Fibroblast of the aortic adventitia (primary cell): ENCODE data around the gene MBOAT2. TPM values are rescaled to one million over a fixed set of nuclear protein-coding genes. Genes with fewer than 3 reads are reported as not detected.
A peak's percentile ranks its signal among the peaks of the same experiment; 100 is the strongest.

Experiments
- DNase-seq: peaks from one replicate; pipeline ENCODE4 v3.0.0-alpha.2; 2010; ENCODE audit warnings: low read depth
- H3K4me3 ChIP-seq: 2 replicates; pipeline ENCODE4 v1.5.1; 2011; ENCODE audit warnings: low read depth, mild to moderate bottlenecking, control low read depth, low read length, moderate library complexity
- CTCF ChIP-seq: IDR thresholded peaks from 2 replicates; pipeline ENCODE4 v1.5.1; 2011; ENCODE audit warnings: mild to moderate bottlenecking, low read length, control low read depth, inconsistent platforms; ENCODE audit not compliant: insufficient read depth
- total RNA-seq: library from RNA; depleted of rRNA; stranded (reverse); fragments of >200 nt; gene quantifications from 2 replicates; pipeline ENCODE4 v1.2.3, GENCODE V29; 2012; ENCODE audit warnings: low replicate concordance

The MBOAT2 gene
- total RNA-seq, 1 donor: 37.1 TPM

GRCh38 chr2:9004338-9005204 is 1.1 kb upstream of the MBOAT2 start:
- no peak for TF ChIP-seq CTCF
- peak overlapping the region; percentile 80 for H3K4me3 ChIP-seq
- peak; percentile 34 for DNase-seq

GRCh38 chr2:9003366-9003615 is 193 bp downstream of the MBOAT2 start:
- no peak for DNase-seq
- TF ChIP-seq CTCF: no peak
- peak overlapping the region; percentile 82 for H3K4me3 ChIP-seq

GRCh38 chr2:9002637-9003365 is 683 bp downstream of the MBOAT2 start:
- TF ChIP-seq CTCF: no peak
- H3K4me3 ChIP-seq: peak overlapping the region; percentile 82
- peak; percentile 37 for DNase-seq

- no peak for TF ChIP-seq CTCF
- peak overlapping the region; percentile 82 for H3K4me3 ChIP-seq
- peak; percentile 23 for DNase-seq
These were observed 1.2 kb downstream of the MBOAT2 start for GRCh38 chr2:9002313-9002636.

DNA sequence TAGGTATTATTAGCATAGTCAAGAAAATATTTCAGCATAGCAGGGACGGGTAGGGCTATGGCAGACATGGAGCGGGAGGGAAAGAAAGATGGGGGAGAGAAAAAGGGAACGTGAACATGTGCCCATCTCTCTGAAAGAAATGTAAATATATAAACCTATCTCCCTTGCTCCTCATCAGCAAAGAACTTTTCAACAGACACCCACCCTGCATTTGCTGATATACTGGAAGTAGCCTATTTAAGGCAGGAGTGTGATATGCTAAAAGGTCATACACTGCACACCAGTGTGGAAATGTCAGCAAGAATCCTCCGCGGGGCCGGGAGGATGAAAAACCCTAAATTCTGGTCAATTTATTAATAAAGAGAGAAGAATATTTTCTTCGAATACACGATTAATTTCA is 1.7 kb downstream of the MBOAT2 start:
- no peak for DNase-seq
- H3K4me3 ChIP-seq: peak overlapping the region; percentile 82
- TF ChIP-seq CTCF: no peak

GRCh38 chr2:9001229-9001628 is 2.3 kb downstream of the MBOAT2 start:
- DNase-seq: peak; percentile 37
- H3K4me3 ChIP-seq: no peak overlapping the region
- TF ChIP-seq CTCF: no peak
